ENCODE measurements around the gene EFNB2. TPM values are rescaled to one million over a fixed set of nuclear protein-coding genes. Genes with fewer than 3 reads are reported as not detected.

Gene EFNB2
- total and polyA plus RNA-seq, 2 of the 13 experiments (the other 11 are each of a cell fraction or from before 2014, with no cell fraction given) = 0.11 to 0.20 TPM

- TF ChIP-seq, protein P1, sequence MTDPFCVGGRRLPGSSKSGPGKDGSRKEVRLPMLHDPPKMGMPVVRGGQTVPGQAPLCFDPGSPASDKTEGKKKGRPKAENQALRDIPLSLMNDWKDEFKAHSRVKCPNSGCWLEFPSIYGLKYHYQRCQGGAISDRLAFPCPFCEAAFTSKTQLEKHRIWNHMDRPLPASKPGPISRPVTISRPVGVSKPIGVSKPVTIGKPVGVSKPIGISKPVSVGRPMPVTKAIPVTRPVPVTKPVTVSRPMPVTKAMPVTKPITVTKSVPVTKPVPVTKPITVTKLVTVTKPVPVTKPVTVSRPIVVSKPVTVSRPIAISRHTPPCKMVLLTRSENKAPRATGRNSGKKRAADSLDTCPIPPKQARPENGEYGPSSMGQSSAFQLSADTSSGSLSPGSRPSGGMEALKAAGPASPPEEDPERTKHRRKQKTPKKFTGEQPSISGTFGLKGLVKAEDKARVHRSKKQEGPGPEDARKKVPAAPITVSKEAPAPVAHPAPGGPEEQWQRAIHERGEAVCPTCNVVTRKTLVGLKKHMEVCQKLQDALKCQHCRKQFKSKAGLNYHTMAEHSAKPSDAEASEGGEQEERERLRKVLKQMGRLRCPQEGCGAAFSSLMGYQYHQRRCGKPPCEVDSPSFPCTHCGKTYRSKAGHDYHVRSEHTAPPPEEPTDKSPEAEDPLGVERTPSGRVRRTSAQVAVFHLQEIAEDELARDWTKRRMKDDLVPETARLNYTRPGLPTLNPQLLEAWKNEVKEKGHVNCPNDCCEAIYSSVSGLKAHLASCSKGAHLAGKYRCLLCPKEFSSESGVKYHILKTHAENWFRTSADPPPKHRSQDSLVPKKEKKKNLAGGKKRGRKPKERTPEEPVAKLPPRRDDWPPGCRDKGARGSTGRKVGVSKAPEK (CRISPR knock-in tag; IDR thresholded peaks at IDR 0.05; ENCODE audit: borderline replicate concordance) = no peak
- TF ChIP-seq, protein P2, sequence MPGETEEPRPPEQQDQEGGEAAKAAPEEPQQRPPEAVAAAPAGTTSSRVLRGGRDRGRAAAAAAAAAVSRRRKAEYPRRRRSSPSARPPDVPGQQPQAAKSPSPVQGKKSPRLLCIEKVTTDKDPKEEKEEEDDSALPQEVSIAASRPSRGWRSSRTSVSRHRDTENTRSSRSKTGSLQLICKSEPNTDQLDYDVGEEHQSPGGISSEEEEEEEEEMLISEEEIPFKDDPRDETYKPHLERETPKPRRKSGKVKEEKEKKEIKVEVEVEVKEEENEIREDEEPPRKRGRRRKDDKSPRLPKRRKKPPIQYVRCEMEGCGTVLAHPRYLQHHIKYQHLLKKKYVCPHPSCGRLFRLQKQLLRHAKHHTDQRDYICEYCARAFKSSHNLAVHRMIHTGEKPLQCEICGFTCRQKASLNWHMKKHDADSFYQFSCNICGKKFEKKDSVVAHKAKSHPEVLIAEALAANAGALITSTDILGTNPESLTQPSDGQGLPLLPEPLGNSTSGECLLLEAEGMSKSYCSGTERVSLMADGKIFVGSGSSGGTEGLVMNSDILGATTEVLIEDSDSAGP (CRISPR knock-in tag; IDR thresholded peaks at IDR 0.05; ENCODE audit: borderline replicate concordance) = no peak
- TF ChIP-seq CHD2 (IDR thresholded peaks at IDR 0.05; ENCODE audit: low read depth, low read length) = no peak
- no peak for TF ChIP-seq THAP11 (CRISPR knock-in tag; IDR thresholded peaks at IDR 0.05)
- no peak for TF ChIP-seq HMG20A (CRISPR knock-in tag; IDR thresholded peaks at IDR 0.05; ENCODE audit: borderline replicate concordance)
- no peak for TF ChIP-seq ZNF773 (CRISPR knock-in tag; IDR thresholded peaks at IDR 0.05; ENCODE audit: borderline replicate concordance)
- no peak for TF ChIP-seq ZNF598 (CRISPR knock-in tag; IDR thresholded peaks at IDR 0.05; ENCODE audit: borderline replicate concordance)
- no peak for TF ChIP-seq RXRB (CRISPR knock-in tag; IDR thresholded peaks at IDR 0.05; ENCODE audit: borderline replicate concordance)
- TF ChIP-seq, protein P3, sequence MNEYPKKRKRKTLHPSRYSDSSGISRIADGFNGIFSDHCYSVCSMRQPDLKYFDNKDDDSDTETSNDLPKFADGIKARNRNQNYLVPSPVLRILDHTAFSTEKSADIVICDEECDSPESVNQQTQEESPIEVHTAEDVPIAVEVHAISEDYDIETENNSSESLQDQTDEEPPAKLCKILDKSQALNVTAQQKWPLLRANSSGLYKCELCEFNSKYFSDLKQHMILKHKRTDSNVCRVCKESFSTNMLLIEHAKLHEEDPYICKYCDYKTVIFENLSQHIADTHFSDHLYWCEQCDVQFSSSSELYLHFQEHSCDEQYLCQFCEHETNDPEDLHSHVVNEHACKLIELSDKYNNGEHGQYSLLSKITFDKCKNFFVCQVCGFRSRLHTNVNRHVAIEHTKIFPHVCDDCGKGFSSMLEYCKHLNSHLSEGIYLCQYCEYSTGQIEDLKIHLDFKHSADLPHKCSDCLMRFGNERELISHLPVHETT (CRISPR knock-in tag; conservative IDR thresholded peaks at IDR 0.05) = no peak
- TF ChIP-seq TEAD2 (CRISPR knock-in tag; IDR thresholded peaks at IDR 0.05) = no peak
- TF ChIP-seq ZNF121 (CRISPR knock-in tag; IDR thresholded peaks at IDR 0.05) = no peak
- TF ChIP-seq CENPT (CRISPR knock-in tag; IDR thresholded peaks at IDR 0.05; ENCODE audit: low read depth) = no peak
- no peak for TF ChIP-seq ZNF484 (CRISPR knock-in tag; IDR thresholded peaks at IDR 0.05; ENCODE audit: borderline replicate concordance, low read depth)
These were observed 38.4 kb upstream of the EFNB2 start (continued) for GRCh38 chr13:106573868-106574267.
